Keratinocyte (primary cell): Measurements from ENCODE around the gene OLIG1. TPM values are rescaled to one million over a fixed set of nuclear protein-coding genes. Genes with fewer than 3 reads are reported as not detected.

Experiments used
- DNase-seq: peaks from one replicate; pipeline ENCODE4 v3.0.0-alpha.2; 2011; ENCODE audit warnings: low read depth, missing footprints, low spot score
- FAIRE-seq: peaks from 2 replicates; lab custom pipeline; 2011; peaks lifted over from hg19 to GRCh38; lab: Jason Lieb, UNC
- H2AFZ ChIP-seq: 2 replicates; pipeline ENCODE4 v1.6.0; 2012; ENCODE audit warnings: low read length, control low read depth, inconsistent platforms; ENCODE audit not compliant: control insufficient read depth
- H3K27ac ChIP-seq: 2 replicates; pipeline ENCODE4 v1.5.1; 2011; ENCODE audit warnings: low read length; ENCODE audit not compliant: control insufficient read depth, insufficient read depth
- H3K27me3 ChIP-seq: 3 replicates; pipeline ENCODE4 v1.6.0; 2011; ENCODE audit warnings: low read length; ENCODE audit not compliant: control insufficient read depth, insufficient read depth; ENCODE audit errors: extremely low read depth
- H3K36me3 ChIP-seq, 2 experiments: 2 replicates in 1 of 2; 3 replicates in 1 of 2; pipeline ENCODE4 v1.5.1; 2011; ENCODE audit warnings: low read length in 2 of 2, mild to moderate bottlenecking in 1 of 2; ENCODE audit not compliant: control insufficient read depth in 2 of 2, insufficient read depth in 2 of 2; ENCODE audit errors: extremely low read depth in 1 of 2
- H3K4me1 ChIP-seq: 3 replicates; pipeline ENCODE4 v1.5.1; 2011; ENCODE audit warnings: low read length; ENCODE audit not compliant: control insufficient read depth, insufficient read depth; ENCODE audit errors: extremely low read depth
- H3K4me2 ChIP-seq: 3 replicates; pipeline ENCODE4 v1.6.0; 2011; ENCODE audit warnings: low read depth, low read length; ENCODE audit not compliant: control insufficient read depth, insufficient read depth; ENCODE audit errors: extremely low read depth
- H3K4me3 ChIP-seq, 3 experiments: fragments of 200-600 bp in 1 of 3; sonication (generic) in 1 of 3; 2 replicates in 2 of 3; 3 replicates in 1 of 3; pipeline ENCODE4 v1.5.1; 2011 to 2016; ENCODE audit warnings: low read length in 3 of 3, mild to moderate bottlenecking in 3 of 3, control low read depth in 2 of 3, inconsistent platforms in 1 of 3, low read depth in 1 of 3, mixed read lengths in 1 of 3, mixed run types in 1 of 3, moderate library complexity in 1 of 3; ENCODE audit not compliant: control insufficient read depth in 2 of 3, insufficient read depth in 2 of 3; ENCODE audit errors: extremely low read depth in 1 of 3
- H3K79me2 ChIP-seq: 2 replicates; pipeline ENCODE4 v1.6.0; 2012; ENCODE audit warnings: low read length; ENCODE audit not compliant: control insufficient read depth, insufficient read depth
- H3K9ac ChIP-seq: 3 replicates; pipeline ENCODE4 v1.6.0; 2011; ENCODE audit warnings: low read length; ENCODE audit not compliant: control insufficient read depth, insufficient read depth; ENCODE audit errors: extremely low read depth
- H3K9me1 ChIP-seq: 3 replicates; pipeline ENCODE4 v1.6.0; 2011; ENCODE audit warnings: low read length; ENCODE audit not compliant: control insufficient read depth, insufficient read depth; ENCODE audit errors: extremely low read depth
- H3K9me3 ChIP-seq: 2 replicates; pipeline ENCODE4 v1.5.1; 2012; ENCODE audit warnings: low read depth, low read length; ENCODE audit not compliant: control insufficient read depth
- H4K20me1 ChIP-seq: 3 replicates; pipeline ENCODE4 v1.6.0; 2011; ENCODE audit warnings: low read length; ENCODE audit not compliant: control insufficient read depth, insufficient read depth; ENCODE audit errors: extremely low read depth
- CTCF ChIP-seq, 3 experiments: IDR thresholded peaks in 1 of 3; conservative IDR thresholded peaks in 1 of 3; optimal IDR thresholded peaks in 1 of 3; 2 replicates in 2 of 3; 3 replicates in 1 of 3; pipeline versions ENCODE3 to v1.5.1; 2011; ENCODE audit warnings: low read length in 3 of 3, mild to moderate bottlenecking in 3 of 3, moderate library complexity in 2 of 3, control low read depth in 1 of 3, inconsistent platforms in 1 of 3; ENCODE audit not compliant: insufficient read depth in 2 of 3; ENCODE audit errors: extremely low read depth in 1 of 3
- EZH2 ChIP-seq: IDR thresholded peaks from one replicate; pipeline ENCODE4 v1.6.1; 2012; ENCODE audit warnings: inconsistent platforms, mild to moderate bottlenecking, low read length, moderate library complexity
- dilution Hi-C: fragments of 300-500 bp; cut with MboI; formaldehyde crosslinking; loops from one replicate; pipeline ENCODE4 v1.7.0; 2020; ENCODE audit warnings: low sequenced_read_pairs; ENCODE audit not compliant: extremely low pct_ligation_motif_present
- polyA plus RNA-seq, 5 experiments: library from polyadenylated mRNA; depleted of rRNA in 3 of 5; stranded (reverse) in 3 of 5; stranded (forward) in 1 of 5; unstranded in 1 of 5; fragments of >200 nt; gene quantifications; 1 replicate in 1 of 5; 2 replicates in 3 of 5; 3 replicates in 1 of 5; pipeline versions ENCODE4 v1.2.1 to v1.2.3, GENCODE V29; 2011 to 2012; ENCODE audit warnings: missing spikeins in 2 of 5, low read depth in 1 of 5, low replicate concordance in 1 of 5

OLIG1 gene
- polyA plus RNA-seq, 1 donor (not counting 4 experiments of a cell fraction or from before 2014, with no cell fraction given): not detected

GRCh38 chr21:33101300-33101911 is 31.5 kb downstream of the OLIG1 start:
- DNase-seq (no peak), FAIRE-seq (no peak)
- Histone ChIP-seq H3K27ac (no peak overlapping the region), H2AFZ (no peak overlapping the region), H3K4me3 (no peak overlapping the region), H3K9me1 (no peaks in the 10 kb centered on the region), H3K36me3 (no peaks in the 10 kb centered on the region), H3K79me2 (no peaks in the 10 kb centered on the region), H3K9ac (no peak overlapping the region), H4K20me1 (no peaks in the 10 kb centered on the region), H3K9me3 (no peaks in the 10 kb centered on the region), H3K4me1 (no peaks in the 10 kb centered on the region), H3K27me3 (peaks cover 21% of the 10 kb centered on the region), H3K4me2 (no peak overlapping the region)
- no peak for TF ChIP-seq CTCF (optimal IDR thresholded peaks at IDR 0.05 in 1 of 3, IDR thresholded peaks at IDR 0.05 in 1 of 3, conservative IDR thresholded peaks at IDR 0.05 in 1 of 3; ENCODE audit: extremely low read depth in 1 of 3, insufficient read depth in 2 of 3, low read length in 3 of 3)
- dilution Hi-C loops: no loop called here

- TF ChIP-seq EZH2: no peak
- TF ChIP-seq CTCF (optimal IDR thresholded peaks at IDR 0.05 in 1 of 3, IDR thresholded peaks at IDR 0.05 in 1 of 3, conservative IDR thresholded peaks at IDR 0.05 in 1 of 3; ENCODE audit: extremely low read depth in 1 of 3, insufficient read depth in 2 of 3, low read length in 3 of 3): no peak
- no peaks in the 10 kb centered on the region for H3K9me1 ChIP-seq
- no peaks in the 10 kb centered on the region for H3K36me3 ChIP-seq
- H3K4me3 ChIP-seq: no peak overlapping the region
- no peak overlapping the region for H3K4me2 ChIP-seq
- H3K9ac ChIP-seq: no peak overlapping the region
- H2AFZ ChIP-seq: no peak overlapping the region
- no peaks in the 10 kb centered on the region for H4K20me1 ChIP-seq
- no peaks in the 10 kb centered on the region for H3K9me3 ChIP-seq
- H3K27ac ChIP-seq: no peak overlapping the region
- no peak for DNase-seq
- H3K27me3 ChIP-seq: peaks cover 34% of the 10 kb centered on the region
- dilution Hi-C loops: no loop called here
- H3K4me1 ChIP-seq: no peaks in the 10 kb centered on the region
- FAIRE-seq: no peak
- no peaks in the 10 kb centered on the region for H3K79me2 ChIP-seq
Measured at GRCh38 chr21:33105088-33105487, 35.1 kb downstream of the OLIG1 start.
